Measurements from ENCODE around the gene CLP1. TPM values are rescaled to one million over a fixed set of nuclear protein-coding genes. Genes with fewer than 3 reads are reported as not detected.
A peak's percentile ranks its signal among the peaks of the same experiment; 100 is the strongest.

The CLP1 gene
- total RNA-seq, 3 donors from 2014 or later = 15.4 to 17.7 (median 17.7) TPM

GRCh38 chr11:57668434-57668782 lies 10.8 kb downstream of the CLP1 start:
- TF ChIP-seq CTCF (IDR thresholded peaks at IDR 0.05) = peak in 1 of 3 donors; percentile 6
- TF ChIP-seq POLR2A (IDR thresholded peaks at IDR 0.05) = no peak
- no peak for TF ChIP-seq POLR2AphosphoS5 (IDR thresholded peaks at IDR 0.05)
- no peak for DNase-seq (ENCODE audit: low spot score in 2 of 2)
- intact Hi-C loops (cut with DNase I; ENCODE audit: low total_unique reads) = no loop called here

GRCh38 chr11:57674251-57674650 lies 16.7 kb downstream of the CLP1 start:
- peaks cover 0 to 5% of the 10 kb centered on the region in 2 donors for H3K4me1 ChIP-seq

More at GRCh38 chr11:57668434-57668782, 10.8 kb downstream of the CLP1 start:
- Histone ChIP-seq H3K4me1 (peaks cover 0 to 11% of the 10 kb centered on the region in 2 donors), H3K27me3 (no peaks in the 10 kb centered on the region), H3K4me3 (peak overlapping the region; percentile 95 to 100 (median 98)), H3K36me3 (peaks cover 5% of the 10 kb centered on the region), H3K27ac (peak overlapping the region; percentile 99 to 100), H3K9me3 (no peaks in the 10 kb centered on the region)

GRCh38 chr11:57675176-57675941 lies 17.8 kb downstream of the CLP1 start:
- TF ChIP-seq POLR2A (IDR thresholded peaks at IDR 0.05) (no peak), POLR2AphosphoS5 (IDR thresholded peaks at IDR 0.05) (no peak), CTCF (IDR thresholded peaks at IDR 0.05) (no peak)
- peaks cover 0 to 3% of the 10 kb centered on the region in 2 donors for H3K4me1 ChIP-seq
- no peak for DNase-seq (ENCODE audit: low spot score in 2 of 2)
- H3K4me3 ChIP-seq = no peak overlapping the region
- intact Hi-C loops (cut with DNase I; ENCODE audit: low total_unique reads) = no loop called here
- peak overlapping the region; percentile 13 to 60 for H3K27ac ChIP-seq
- H3K36me3 ChIP-seq = peaks cover 5% of the 10 kb centered on the region
- no peaks in the 10 kb centered on the region for H3K9me3 ChIP-seq
- no peaks in the 10 kb centered on the region for H3K27me3 ChIP-seq

More at GRCh38 chr11:57674251-57674650, 16.7 kb downstream of the CLP1 start:
- peak overlapping the region; percentile 13 to 60 for H3K27ac ChIP-seq
- no peak for DNase-seq (ENCODE audit: low spot score in 2 of 2)
- no peak overlapping the region for H3K4me3 ChIP-seq
- no peaks in the 10 kb centered on the region for H3K9me3 ChIP-seq
- no peaks in the 10 kb centered on the region for H3K27me3 ChIP-seq
- intact Hi-C loops (cut with DNase I; ENCODE audit: low total_unique reads) = no loop called here
- H3K36me3 ChIP-seq = peaks cover 5% of the 10 kb centered on the region
- TF ChIP-seq POLR2AphosphoS5 (IDR thresholded peaks at IDR 0.05) = no peak
- TF ChIP-seq CTCF (IDR thresholded peaks at IDR 0.05) = no peak
- no peak for TF ChIP-seq POLR2A (IDR thresholded peaks at IDR 0.05)

GRCh38 chr11:57679396-57679795 lies 21.8 kb downstream of the CLP1 start:
- intact Hi-C loops (cut with DNase I; ENCODE audit: low total_unique reads) = no loop called here
- Histone ChIP-seq H3K4me1 (peaks cover 0 to 11% of the 10 kb centered on the region in 2 donors), H3K27ac (peak overlapping the region in 1 of 2 donors; percentile 61), H3K9me3 (no peaks in the 10 kb centered on the region), H3K4me3 (no peak overlapping the region), H3K36me3 (no peaks in the 10 kb centered on the region), H3K27me3 (no peaks in the 10 kb centered on the region)
- TF ChIP-seq CTCF (IDR thresholded peaks at IDR 0.05) = no peak
- no peak for TF ChIP-seq POLR2A (IDR thresholded peaks at IDR 0.05)
- no peak for DNase-seq (ENCODE audit: low spot score in 2 of 2)

GRCh38 chr11:57680552-57680874 lies 23.0 kb downstream of the CLP1 start:
- TF ChIP-seq POLR2A (IDR thresholded peaks at IDR 0.05) (no peak), POLR2AphosphoS5 (IDR thresholded peaks at IDR 0.05) (no peak), CTCF (IDR thresholded peaks at IDR 0.05) (no peak)
- Histone ChIP-seq H3K27ac (peak overlapping the region in 1 of 2 donors; percentile 61), H3K9me3 (no peaks in the 10 kb centered on the region), H3K4me1 (peaks cover 0 to 11% of the 10 kb centered on the region in 2 donors), H3K36me3 (no peaks in the 10 kb centered on the region), H3K4me3 (no peak overlapping the region), H3K27me3 (no peaks in the 10 kb centered on the region)
- DNase-seq (ENCODE audit: low spot score in 2 of 2) = no peak
- intact Hi-C loops (cut with DNase I; ENCODE audit: low total_unique reads) = no loop called here
